T-helper 2 cell treated with Interferon-gamma antibody and Interleukin-4, amounts not matched to agents 100 ng/mL and 5 ng/mL, for 36 hours (primary cell): ENCODE results near the gene ZCCHC12. TPM values are rescaled to one million over a fixed set of nuclear protein-coding genes. Genes with fewer than 3 reads are reported as not detected.

Source experiments
- intact Hi-C: fragments of 100-400 bp; cut with micrococcal nuclease; formaldehyde crosslinking; loops from one replicate; pipeline ENCODE4 v1.15.1; 2023
- total RNA-seq: library from RNA; stranded (reverse); gene quantifications from 2 replicates; pipeline ENCODE4 v1.2.3, GENCODE V29; 2022

The ZCCHC12 gene
- total RNA-seq, 1 donor from 2014 or later, result not detected

DNA sequence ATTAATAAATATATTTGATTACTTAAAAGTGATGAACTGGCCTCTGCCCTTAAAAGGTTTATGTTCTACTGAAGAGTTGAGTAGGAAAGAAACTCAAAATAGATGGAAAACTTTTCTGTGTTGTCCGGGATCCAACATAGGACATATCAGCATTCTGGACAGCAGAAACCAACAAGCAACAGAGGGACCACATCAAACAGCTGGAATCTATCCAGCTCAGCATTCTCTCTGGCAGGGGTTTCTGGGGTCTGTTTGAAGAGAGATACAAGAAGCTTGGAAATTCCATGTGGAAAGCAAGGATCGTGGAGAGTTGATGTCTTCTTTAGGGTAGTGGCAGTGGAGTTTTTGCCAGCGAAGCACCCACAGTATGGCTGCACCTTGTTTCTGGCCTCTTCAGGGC is 43.6 kb downstream of the ZCCHC12 start:
- intact Hi-C loops, result no loop called here

DNA sequence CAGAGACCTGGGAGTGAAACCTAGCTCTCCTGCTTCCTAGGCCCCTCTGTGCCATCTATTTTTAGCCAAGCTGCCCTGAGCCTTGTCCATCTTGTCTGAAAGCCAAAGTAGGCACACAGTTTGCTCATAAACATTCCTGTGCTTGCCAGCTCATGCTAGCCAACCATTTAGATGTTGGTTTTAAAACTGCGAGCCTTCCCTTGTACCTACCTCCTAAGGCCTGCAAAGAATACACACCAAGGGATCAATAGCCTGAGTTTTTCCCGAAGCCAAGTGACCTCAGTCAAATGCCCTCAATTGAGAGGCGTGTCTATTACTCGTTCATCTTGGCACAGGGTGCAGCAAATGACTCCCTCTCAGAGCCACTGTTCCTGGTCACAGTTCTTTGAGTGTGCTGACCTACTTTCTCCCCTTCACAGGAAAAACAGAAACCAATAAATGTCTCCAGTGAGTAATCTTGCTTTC is 48.5 kb downstream of the ZCCHC12 start:
- intact Hi-C loops, result no loop called here

Other genes with a start within 250 kb of the ZCCHC12 start
- gene IL13RA1, start 96.2 kb upstream of the ZCCHC12 start, total RNA-seq, result 0.09 TPM in 1 of 2 replicates, not detected in the other
- gene LONRF3, start 150.8 kb downstream of the ZCCHC12 start, total RNA-seq, result 0.14 TPM in 1 of 2 replicates, not detected in the other
- gene CT47C1, start 249.2 kb downstream of the ZCCHC12 start, total RNA-seq, result not detected in 2 replicates